Osteoblast (primary cell): ENCODE results near the gene SPATA18. TPM values are rescaled to one million over a fixed set of nuclear protein-coding genes. Genes with fewer than 3 reads are reported as not detected.

Source experiments
- DNase-seq: peaks from one replicate; pipeline ENCODE4 v3.0.0; 2011; ENCODE audit warnings: low spot score, mixed read lengths; ENCODE audit not compliant: insufficient read length; ENCODE audit errors: missing footprints
- H2AFZ ChIP-seq: 2 replicates; pipeline ENCODE4 v1.6.0; 2011; ENCODE audit warnings: mild to moderate bottlenecking, low read length
- H3K27ac ChIP-seq: 2 replicates; pipeline ENCODE4 v1.5.1; 2011; ENCODE audit warnings: mild to moderate bottlenecking, low read depth, low read length, moderate library complexity
- H3K27me3 ChIP-seq: 2 replicates; pipeline ENCODE4 v1.6.0; 2012; ENCODE audit warnings: mild to moderate bottlenecking, control low read depth, inconsistent platforms, low read length, moderate library complexity; ENCODE audit not compliant: insufficient read depth
- H3K36me3 ChIP-seq: 2 replicates; pipeline ENCODE4 v1.5.1; 2011; ENCODE audit warnings: mild to moderate bottlenecking, low read length, control low read depth, moderate library complexity; ENCODE audit not compliant: insufficient read depth
- H3K4me1 ChIP-seq: 2 replicates; pipeline ENCODE4 v1.5.1; 2011; ENCODE audit warnings: mild to moderate bottlenecking, low read length, control low read depth, moderate library complexity; ENCODE audit not compliant: insufficient read depth
- H3K4me2 ChIP-seq: 2 replicates; pipeline ENCODE4 v1.6.0; 2011; ENCODE audit warnings: mild to moderate bottlenecking, low read length; ENCODE audit not compliant: insufficient read depth
- H3K4me3 ChIP-seq: fragments of 200-600 bp; sonication (generic); 3 replicates; pipeline ENCODE4 v1.5.1; 2012; ENCODE audit warnings: mild to moderate bottlenecking, low read length, inconsistent platforms; ENCODE audit not compliant: insufficient read depth
- H3K79me2 ChIP-seq: 2 replicates; pipeline ENCODE4 v1.6.0; 2012; ENCODE audit warnings: mild to moderate bottlenecking, low read length, control low read depth, inconsistent platforms; ENCODE audit not compliant: insufficient read depth
- H3K9me3 ChIP-seq: 2 replicates; pipeline ENCODE4 v1.5.1; 2011; ENCODE audit warnings: low read depth, low read length, control low read depth
- H4K20me1 ChIP-seq: 2 replicates; pipeline ENCODE4 v1.6.0; 2012; ENCODE audit warnings: mild to moderate bottlenecking, low read length, control low read depth; ENCODE audit not compliant: insufficient read depth
- CTCF ChIP-seq: IDR thresholded peaks from 2 replicates; pipeline ENCODE4 v1.5.1; 2011; ENCODE audit warnings: mild to moderate bottlenecking, low read depth, low read length, moderate library complexity; ENCODE audit errors: extremely low read depth
- total RNA-seq: library from RNA; depleted of rRNA; stranded (reverse); fragments of >200 nt; gene quantifications from 2 replicates; pipeline ENCODE4 v1.2.3, GENCODE V29; 2012

The SPATA18 gene
- total RNA-seq, 1 donor, result 30.8 TPM

GRCh38 chr4:52051615-52052474 is 741 bp downstream of the SPATA18 start:
- peak; percentile 97 for DNase-seq
- peak overlapping the region; percentile 93 for H2AFZ ChIP-seq
- peaks cover 3% of the 10 kb centered on the region for H3K4me1 ChIP-seq
- TF ChIP-seq CTCF, result no peak
- no peaks in the 10 kb centered on the region for H3K79me2 ChIP-seq
- H3K27ac ChIP-seq, result peak overlapping the region; percentile 58
- peaks cover 18% of the 10 kb centered on the region for H3K27me3 ChIP-seq
- H4K20me1 ChIP-seq, result no peaks in the 10 kb centered on the region
- H3K9me3 ChIP-seq, result no peaks in the 10 kb centered on the region
- peak overlapping the region; percentile 86 for H3K4me3 ChIP-seq
- H3K4me2 ChIP-seq, result peak overlapping the region; percentile 92
- no peaks in the 10 kb centered on the region for H3K36me3 ChIP-seq

GRCh38 chr4:52052475-52052780 is 1.3 kb downstream of the SPATA18 start:
- no peaks in the 10 kb centered on the region for H4K20me1 ChIP-seq
- H3K4me2 ChIP-seq, result peak overlapping the region; percentile 92
- peaks cover 3% of the 10 kb centered on the region for H3K4me1 ChIP-seq
- H2AFZ ChIP-seq, result peak overlapping the region; percentile 93
- no peak for TF ChIP-seq CTCF
- no peak for DNase-seq
- peaks cover 18% of the 10 kb centered on the region for H3K27me3 ChIP-seq
- no peaks in the 10 kb centered on the region for H3K36me3 ChIP-seq
- no peaks in the 10 kb centered on the region for H3K79me2 ChIP-seq
- no peak overlapping the region for H3K27ac ChIP-seq
- no peaks in the 10 kb centered on the region for H3K9me3 ChIP-seq
- H3K4me3 ChIP-seq, result peak overlapping the region; percentile 86

- no peaks in the 10 kb centered on the region for H3K36me3 ChIP-seq
- no peaks in the 10 kb centered on the region for H3K79me2 ChIP-seq
- no peak overlapping the region for H3K4me3 ChIP-seq
- TF ChIP-seq CTCF, result no peak
- DNase-seq, result no peak
- no peak overlapping the region for H3K4me2 ChIP-seq
- H4K20me1 ChIP-seq, result no peaks in the 10 kb centered on the region
- H3K4me1 ChIP-seq, result peaks cover 3% of the 10 kb centered on the region
- H3K27me3 ChIP-seq, result peaks cover 15% of the 10 kb centered on the region
- H3K27ac ChIP-seq, result no peak overlapping the region
- H2AFZ ChIP-seq, result no peak overlapping the region
- no peaks in the 10 kb centered on the region for H3K9me3 ChIP-seq
Measured at GRCh38 chr4:52054254-52054653, 3.1 kb downstream of the SPATA18 start.

GRCh38 chr4:52057196-52057595 is 6.1 kb downstream of the SPATA18 start:
- H3K27ac ChIP-seq, result no peak overlapping the region
- TF ChIP-seq CTCF, result no peak
- H3K27me3 ChIP-seq, result no peaks in the 10 kb centered on the region
- H3K4me2 ChIP-seq, result no peak overlapping the region
- no peaks in the 10 kb centered on the region for H3K9me3 ChIP-seq
- H2AFZ ChIP-seq, result no peak overlapping the region
- no peaks in the 10 kb centered on the region for H3K36me3 ChIP-seq
- H3K79me2 ChIP-seq, result no peaks in the 10 kb centered on the region
- H3K4me1 ChIP-seq, result peaks cover under 1% of the 10 kb centered on the region
- no peak for DNase-seq
- H4K20me1 ChIP-seq, result no peaks in the 10 kb centered on the region
- no peak overlapping the region for H3K4me3 ChIP-seq
